ENCODE results near the gene RYR3. TPM values are rescaled to one million over a fixed set of nuclear protein-coding genes. Genes with fewer than 3 reads are reported as not detected.

Gene RYR3
- polyA plus RNA-seq, 1 donor (not counting 4 experiments of a cell fraction or from before 2014, with no cell fraction given): 0.04 TPM

GRCh38 chr15:33636958-33637357 is 326.2 kb downstream of the RYR3 start:
- DNase-seq (ENCODE audit: low read depth, low spot score) (no peak), FAIRE-seq (no peak)
- Histone ChIP-seq H3K36me3 (ENCODE audit: control insufficient read depth in 2 of 2, extremely low read depth in 1 of 2, insufficient read depth in 2 of 2, low read length in 2 of 2) (no peaks in the 10 kb centered on the region), H3K4me3 (ENCODE audit: control insufficient read depth in 2 of 3, extremely low read depth in 1 of 3, insufficient read depth in 2 of 3, low read depth in 1 of 3, low read length in 3 of 3) (no peak overlapping the region), H3K79me2 (ENCODE audit: control insufficient read depth, insufficient read depth, low read length) (no peaks in the 10 kb centered on the region), H3K4me1 (ENCODE audit: control insufficient read depth, extremely low read depth, insufficient read depth, low read length) (no peaks in the 10 kb centered on the region), H3K27me3 (ENCODE audit: control insufficient read depth, extremely low read depth, insufficient read depth, low read length) (peaks cover 9% of the 10 kb centered on the region), H3K4me2 (ENCODE audit: control insufficient read depth, extremely low read depth, insufficient read depth, low read depth, low read length) (no peak overlapping the region), H3K9me3 (ENCODE audit: control insufficient read depth, low read depth, low read length) (no peaks in the 10 kb centered on the region), H2AFZ (ENCODE audit: control insufficient read depth, low read length) (no peak overlapping the region), H3K27ac (ENCODE audit: control insufficient read depth, insufficient read depth, low read length) (no peak overlapping the region), H4K20me1 (ENCODE audit: control insufficient read depth, extremely low read depth, insufficient read depth, low read length) (no peaks in the 10 kb centered on the region), H3K9me1 (ENCODE audit: control insufficient read depth, extremely low read depth, insufficient read depth, low read length) (no peaks in the 10 kb centered on the region), H3K9ac (ENCODE audit: control insufficient read depth, extremely low read depth, insufficient read depth, low read length) (no peak overlapping the region)
- dilution Hi-C loops (cut with MboI; ENCODE audit: extremely low pct_ligation_motif_present, low sequenced_read_pairs): no loop called here
- TF ChIP-seq CTCF (optimal IDR thresholded peaks at IDR 0.05 in 1 of 3, IDR thresholded peaks at IDR 0.05 in 1 of 3, conservative IDR thresholded peaks at IDR 0.05 in 1 of 3; ENCODE audit: extremely low read depth in 1 of 3, insufficient read depth in 2 of 3, low read length in 3 of 3): no peak
- no peak for TF ChIP-seq EZH2 (IDR thresholded peaks at IDR 0.05; ENCODE audit: low read length)

GRCh38 chr15:33638453-33638852 is 327.7 kb downstream of the RYR3 start:
- no peak for FAIRE-seq
- Histone ChIP-seq H3K79me2 (ENCODE audit: control insufficient read depth, insufficient read depth, low read length) (no peaks in the 10 kb centered on the region), H3K4me1 (ENCODE audit: control insufficient read depth, extremely low read depth, insufficient read depth, low read length) (no peaks in the 10 kb centered on the region), H3K9ac (ENCODE audit: control insufficient read depth, extremely low read depth, insufficient read depth, low read length) (no peak overlapping the region), H3K4me2 (ENCODE audit: control insufficient read depth, extremely low read depth, insufficient read depth, low read depth, low read length) (no peak overlapping the region), H2AFZ (ENCODE audit: control insufficient read depth, low read length) (no peak overlapping the region), H3K27me3 (ENCODE audit: control insufficient read depth, extremely low read depth, insufficient read depth, low read length) (peaks cover 11% of the 10 kb centered on the region), H3K9me1 (ENCODE audit: control insufficient read depth, extremely low read depth, insufficient read depth, low read length) (no peaks in the 10 kb centered on the region), H3K9me3 (ENCODE audit: control insufficient read depth, low read depth, low read length) (no peaks in the 10 kb centered on the region), H4K20me1 (ENCODE audit: control insufficient read depth, extremely low read depth, insufficient read depth, low read length) (no peaks in the 10 kb centered on the region), H3K27ac (ENCODE audit: control insufficient read depth, insufficient read depth, low read length) (no peak overlapping the region), H3K36me3 (ENCODE audit: control insufficient read depth in 2 of 2, extremely low read depth in 1 of 2, insufficient read depth in 2 of 2, low read length in 2 of 2) (no peaks in the 10 kb centered on the region), H3K4me3 (ENCODE audit: control insufficient read depth in 2 of 3, extremely low read depth in 1 of 3, insufficient read depth in 2 of 3, low read depth in 1 of 3, low read length in 3 of 3) (no peak overlapping the region)
- no peak for DNase-seq (ENCODE audit: low read depth, low spot score)
- dilution Hi-C loops (cut with MboI; ENCODE audit: extremely low pct_ligation_motif_present, low sequenced_read_pairs): no loop called here
- TF ChIP-seq CTCF (optimal IDR thresholded peaks at IDR 0.05 in 1 of 3, IDR thresholded peaks at IDR 0.05 in 1 of 3, conservative IDR thresholded peaks at IDR 0.05 in 1 of 3; ENCODE audit: extremely low read depth in 1 of 3, insufficient read depth in 2 of 3, low read length in 3 of 3): no peak
- no peak for TF ChIP-seq EZH2 (IDR thresholded peaks at IDR 0.05; ENCODE audit: low read length)
